ENCODE measurements around the gene DNAJC11.

The DNAJC11 gene

GRCh38 chr1:6599141-6599975 lies 102.3 kb downstream of the DNAJC11 start:
- peak; percentile 10 to 15 for ATAC-seq

GRCh38 chr1:6597777-6598131 lies 103.9 kb downstream of the DNAJC11 start:
- ATAC-seq = no peak

GRCh38 chr1:6596886-6597776 lies 104.5 kb downstream of the DNAJC11 start:
- no peak for ATAC-seq

- ATAC-seq = no peak
Observed at GRCh38 chr1:6596351-6596750, 105.3 kb downstream of the DNAJC11 start.

- ATAC-seq = no peak
Observed at GRCh38 chr1:6594977-6595740, 106.5 kb downstream of the DNAJC11 start.

- no peak for ATAC-seq
Observed at GRCh38 chr1:6593810-6594209, 107.8 kb downstream of the DNAJC11 start.

- ATAC-seq = no peak
Observed at GRCh38 chr1:6592865-6593593, 108.6 kb downstream of the DNAJC11 start.

- ATAC-seq = no peak
Observed at GRCh38 chr1:6592441-6592840, 109.2 kb downstream of the DNAJC11 start.

- no peak for ATAC-seq
Observed at GRCh38 chr1:6591644-6592043, 110.0 kb downstream of the DNAJC11 start.

- ATAC-seq = no peak
Observed at GRCh38 chr1:6591222-6591621, 110.4 kb downstream of the DNAJC11 start.

GRCh38 chr1:6590046-6590445 lies 111.6 kb downstream of the DNAJC11 start:
- no peak for ATAC-seq

- no peak for ATAC-seq
Observed at GRCh38 chr1:6588893-6589520, 112.6 kb downstream of the DNAJC11 start.

- no peak for ATAC-seq
Observed at GRCh38 chr1:6588128-6588892, 113.3 kb downstream of the DNAJC11 start.

GRCh38 chr1:6587261-6588005 lies 114.2 kb downstream of the DNAJC11 start:
- no peak for ATAC-seq

- ATAC-seq = no peak
Observed at GRCh38 chr1:6586404-6586816, 115.2 kb downstream of the DNAJC11 start.

GRCh38 chr1:6585841-6586240 lies 115.8 kb downstream of the DNAJC11 start:
- no peak for ATAC-seq

- no peak for ATAC-seq
Observed at GRCh38 chr1:6585081-6585722, 116.4 kb downstream of the DNAJC11 start.
